Measurements from ENCODE around the gene BOD1.

Gene BOD1

GRCh38 chr5:173616577-173617118 is at the start of gene BOD1:
BOD1 (minus strand) TSS chr5:173616650; CDS start chr5:173616436, 214 bp downstream.
- H3K4me1 ChIP-seq (ENCODE audit: control insufficient read depth, low read length): peaks cover 30% of the 10 kb centered on the region
- peaks cover 47% of the 10 kb centered on the region for H3K79me2 ChIP-seq (ENCODE audit: control insufficient read depth, low read length)
- H3K4me3 ChIP-seq (ENCODE audit: low read length): peak within 1 kb of the TSS; percentile 82
- no peaks in the 10 kb centered on the region for H3F3A ChIP-seq (ENCODE audit: control insufficient read depth, insufficient read depth)
- TF ChIP-seq CTCF (IDR thresholded peaks at IDR 0.05; ENCODE audit: low read depth, low read length, poor library complexity, severe bottlenecking) (no peak), EZH2phosphoT487 (IDR thresholded peaks at IDR 0.05; ENCODE audit: borderline replicate concordance, low read length) (no peak)
- H3K27ac ChIP-seq (ENCODE audit: low read depth, low read length): peak within 1 kb of the TSS; percentile 70
- peaks cover 14% of the 10 kb centered on the region; the same call in 1 of the 2 replicates for H4K20me1 ChIP-seq (ENCODE audit: control insufficient read depth, insufficient read depth, low read depth, low read length)
- H3K9me2 ChIP-seq (replicated peaks; ENCODE audit: control insufficient read depth, low read length): no peaks in the 10 kb centered on the region
- peak within 1 kb of the TSS; percentile 67 for H3K4me2 ChIP-seq (ENCODE audit: low read length)
- no peaks in the 10 kb centered on the region for H3K27me3 ChIP-seq (ENCODE audit: control insufficient read depth, low read length)
- H3K9me3 ChIP-seq (ENCODE audit: control insufficient read depth, insufficient read depth, low read length): no peaks in the 10 kb centered on the region
- H3K36me3 ChIP-seq (ENCODE audit: control insufficient read depth, low read length): peaks cover 43% of the 10 kb centered on the region

GRCh38 chr5:173665326-173665725 is 48.9 kb upstream of the BOD1 start:
- Histone ChIP-seq H4K20me1 (ENCODE audit: control insufficient read depth, insufficient read depth, low read depth, low read length) (no peaks in the 10 kb centered on the region), H3K27ac (ENCODE audit: low read depth, low read length) (no peak overlapping the region), H3K79me2 (ENCODE audit: control insufficient read depth, low read length) (no peaks in the 10 kb centered on the region), H3K4me3 (ENCODE audit: low read length) (no peak overlapping the region), H3K9me3 (ENCODE audit: control insufficient read depth, insufficient read depth, low read length) (0 out of 2 replicates have a peak, but pooled peaks cover 3% of the 10 kb centered on the region), H3K36me3 (ENCODE audit: control insufficient read depth, low read length) (no peaks in the 10 kb centered on the region), H3K4me2 (ENCODE audit: low read length) (no peak overlapping the region), H3K27me3 (ENCODE audit: control insufficient read depth, low read length) (no peaks in the 10 kb centered on the region), H3F3A (ENCODE audit: control insufficient read depth, insufficient read depth) (no peaks in the 10 kb centered on the region), H3K4me1 (ENCODE audit: control insufficient read depth, low read length) (peaks cover 23% of the 10 kb centered on the region), H3K9me2 (replicated peaks; ENCODE audit: control insufficient read depth, low read length) (no peaks in the 10 kb centered on the region)
- TF ChIP-seq CTCF (IDR thresholded peaks at IDR 0.05; ENCODE audit: low read depth, low read length, poor library complexity, severe bottlenecking): no peak
- TF ChIP-seq EZH2phosphoT487 (IDR thresholded peaks at IDR 0.05; ENCODE audit: borderline replicate concordance, low read length): no peak

GRCh38 chr5:173664154-173664526 is 47.7 kb upstream of the BOD1 start:
- TF ChIP-seq CTCF (IDR thresholded peaks at IDR 0.05; ENCODE audit: low read depth, low read length, poor library complexity, severe bottlenecking) (no peak), EZH2phosphoT487 (IDR thresholded peaks at IDR 0.05; ENCODE audit: borderline replicate concordance, low read length) (no peak)
- H3F3A ChIP-seq (ENCODE audit: control insufficient read depth, insufficient read depth): no peaks in the 10 kb centered on the region
- no peaks in the 10 kb centered on the region for H4K20me1 ChIP-seq (ENCODE audit: control insufficient read depth, insufficient read depth, low read depth, low read length)
- no peaks in the 10 kb centered on the region for H3K79me2 ChIP-seq (ENCODE audit: control insufficient read depth, low read length)
- peaks cover 11% of the 10 kb centered on the region for H3K4me1 ChIP-seq (ENCODE audit: control insufficient read depth, low read length)
- no peak overlapping the region for H3K4me3 ChIP-seq (ENCODE audit: low read length)
- no peaks in the 10 kb centered on the region for H3K27me3 ChIP-seq (ENCODE audit: control insufficient read depth, low read length)
- H3K4me2 ChIP-seq (ENCODE audit: low read length): peak overlapping the region; percentile 22
- H3K9me3 ChIP-seq (ENCODE audit: control insufficient read depth, insufficient read depth, low read length): 0 out of 2 replicates have a peak, but pooled peaks cover 3% of the 10 kb centered on the region
- H3K36me3 ChIP-seq (ENCODE audit: control insufficient read depth, low read length): no peaks in the 10 kb centered on the region
- H3K27ac ChIP-seq (ENCODE audit: low read depth, low read length): no peak overlapping the region
- no peaks in the 10 kb centered on the region for H3K9me2 ChIP-seq (replicated peaks; ENCODE audit: control insufficient read depth, low read length)
